Liver (tissue), 9 donors: ENCODE data around the gene PTPRB. TPM values are rescaled to one million over a fixed set of nuclear protein-coding genes. Genes with fewer than 3 reads are reported as not detected.
A peak's percentile ranks its signal among the peaks of the same experiment; 100 is the strongest.

Experiments used
- DNase-seq: peaks from one replicate; pipeline ENCODE4 v3.0.0-alpha.2; 2017; ENCODE audit warnings: low spot score
- H3K27ac ChIP-seq, 2 donors: one replicate each; pipeline ENCODE4 v1.7.0; 2013; ENCODE audit warnings: inconsistent platforms in 2 of 2, low read length in 2 of 2, control low read depth in 1 of 2, low read depth in 1 of 2, mild to moderate bottlenecking in 1 of 2
- H3K27me3 ChIP-seq, 4 donors: one replicate each; pipeline versions ENCODE4 v1.6.1 to v1.7.0; 2013; ENCODE audit warnings: low read length in 3 of 4, inconsistent platforms in 1 of 4, mild to moderate bottlenecking in 1 of 4, moderate library complexity in 1 of 4; ENCODE audit not compliant: control insufficient read depth in 4 of 4, insufficient read depth in 4 of 4
- H3K36me3 ChIP-seq, 4 donors: one replicate each; pipeline versions ENCODE4 v1.6.1 to v1.7.0; 2013; ENCODE audit warnings: low read length in 3 of 4, mild to moderate bottlenecking in 3 of 4, low read depth in 1 of 4, moderate library complexity in 1 of 4; ENCODE audit not compliant: control insufficient read depth in 4 of 4, insufficient read depth in 3 of 4
- H3K4me1 ChIP-seq, 4 donors: one replicate each; pipeline versions ENCODE4 v1.6.1 to v1.7.0; 2013; ENCODE audit warnings: low read length in 3 of 4, mild to moderate bottlenecking in 3 of 4, moderate library complexity in 1 of 4; ENCODE audit not compliant: control insufficient read depth in 4 of 4, insufficient read depth in 4 of 4
- H3K4me3 ChIP-seq, 3 donors: one replicate each; pipeline versions ENCODE4 v1.6.1 to v1.7.0; 2013; ENCODE audit warnings: low read length in 3 of 3, control low read depth in 1 of 3, low read depth in 1 of 3, mild to moderate bottlenecking in 1 of 3
- H3K9ac ChIP-seq, 2 donors: one replicate each; pipeline ENCODE4 v1.7.0; 2013; ENCODE audit warnings: low read length in 2 of 2, mild to moderate bottlenecking in 2 of 2, moderate library complexity in 2 of 2, control low read depth in 1 of 2, low read depth in 1 of 2
- H3K9me3 ChIP-seq, 4 donors: one replicate each; pipeline versions ENCODE4 v1.6.1 to v1.7.0; 2013; ENCODE audit warnings: low read length in 3 of 4; ENCODE audit not compliant: control insufficient read depth in 4 of 4
- ATF3 ChIP-seq: IDR thresholded peaks from 2 replicates; pipeline ENCODE4 v1.6.1; 2016; ENCODE audit warnings: antibody characterized with exemption
- CTCF ChIP-seq: fragments of 150-350 bp; IDR thresholded peaks from 2 replicates; pipeline ENCODE4 v1.5.1; 2017; ENCODE audit warnings: improper control_type of control experiment, low read depth, low read length; ENCODE audit not compliant: missing input control
- FOXA1 ChIP-seq: IDR thresholded peaks from 2 replicates; pipeline ENCODE4 v1.6.1; 2016; ENCODE audit warnings: antibody characterized with exemption
- FOXA2 ChIP-seq: IDR thresholded peaks from 2 replicates; pipeline ENCODE4 v1.6.1; 2016; ENCODE audit warnings: antibody characterized with exemption
- HNF4A ChIP-seq, 2 donors: conservative IDR thresholded peaks; 2 replicates each; pipeline ENCODE4 v1.6.1; 2016; ENCODE audit warnings: antibody characterized with exemption in 2 of 2, mild to moderate bottlenecking in 2 of 2
- HNF4G ChIP-seq: IDR thresholded peaks from 2 replicates; pipeline ENCODE4 v1.6.1; 2016; ENCODE audit warnings: antibody characterized with exemption
- JUND ChIP-seq, 2 donors: IDR thresholded peaks; 2 replicates each; pipeline ENCODE4 v1.6.1; 2016; ENCODE audit warnings: antibody characterized with exemption in 2 of 2
- MAX ChIP-seq: IDR thresholded peaks from 2 replicates; pipeline ENCODE4 v1.6.1; 2016; ENCODE audit warnings: antibody characterized with exemption
- NR2F2 ChIP-seq: IDR thresholded peaks from 2 replicates; pipeline ENCODE4 v1.6.1; 2016; ENCODE audit warnings: antibody characterized with exemption
- RAD21 ChIP-seq, 2 donors: IDR thresholded peaks; 2 replicates each; pipeline ENCODE4 v1.6.1; 2016; ENCODE audit warnings: antibody characterized with exemption in 2 of 2, mild to moderate bottlenecking in 2 of 2
- REST ChIP-seq: IDR thresholded peaks from 2 replicates; pipeline ENCODE4 v1.6.1; 2016; ENCODE audit warnings: antibody characterized with exemption, mild to moderate bottlenecking
- RXRA ChIP-seq, 2 donors: IDR thresholded peaks; 2 replicates each; pipeline ENCODE4 v1.6.1; 2017 to 2018; ENCODE audit warnings: antibody characterized with exemption in 2 of 2, mild to moderate bottlenecking in 1 of 2
- SP1 ChIP-seq: IDR thresholded peaks from 2 replicates; pipeline ENCODE4 v1.6.1; 2018; ENCODE audit warnings: antibody characterized with exemption, mild to moderate bottlenecking
- TAF1 ChIP-seq: conservative IDR thresholded peaks from 2 replicates; pipeline ENCODE4 v1.6.1; 2016; ENCODE audit warnings: antibody characterized with exemption, mild to moderate bottlenecking
- ZBTB33 ChIP-seq: IDR thresholded peaks from 2 replicates; pipeline ENCODE4 v1.6.1; 2016; ENCODE audit warnings: antibody characterized with exemption
- WGBS: extraction: QIAGEN DNeasy Blood & Tissue Kit; methylation state at CpG from one replicate; pipeline ENCODE4 v1.1.7; 2013; 5-methylcytosine and 5-hydroxymethylcytosine counted together
- polyA plus RNA-seq, 2 donors: library from polyadenylated mRNA; stranded (reverse) in 1 of 2; unstranded in 1 of 2; fragments of 200-250 nt in 1 of 2; fragments of >200 nt in 1 of 2; fragmentation: Nextera tagmentation in 1 of 2; extraction: Ambion mirVana in 1 of 2; gene quantifications; one replicate each; pipeline versions ENCODE4 v1.2.1 to v1.2.3, GENCODE V29; 2013 to 2015
- total RNA-seq, 2 donors: library from RNA; depleted of rRNA; stranded (reverse); fragments of >200 nt; gene quantifications; one replicate each; pipeline ENCODE4 v1.2.3, GENCODE V29; 2014
- donor health status: healthy.
- donor health status: healthy.
- donor health status: healthy.
- donor health status: healthy.
- donor health status: healthy.

The PTPRB gene
- total and polyA plus RNA-seq, 4 donors = 6.3 to 64.9 (median 8.4) TPM

GRCh38 chr12:70609203-70609602 is 28.0 kb downstream of the PTPRB start:
- Histone ChIP-seq H3K27me3 (no peaks in the 10 kb centered on the region), H3K4me1 (peaks cover 0 to 11% (median 5%) of the 10 kb centered on the region in 4 donors), H3K9me3 (no peaks in the 10 kb centered on the region), H3K27ac (no peak overlapping the region), H3K4me3 (peak overlapping the region; percentile 13 to 56 (median 50)), H3K9ac (no peak overlapping the region), H3K36me3 (no peaks in the 10 kb centered on the region)
- no peak for DNase-seq
- WGBS = 76% methylated on average over 2 of the region's 2 CpGs
- TF ChIP-seq FOXA1 = no peak
- no peak for TF ChIP-seq SP1
- TF ChIP-seq ATF3 = no peak
- TF ChIP-seq HNF4A (conservative IDR thresholded peaks at IDR 0.05) = no peak
- TF ChIP-seq REST = no peak
- no peak for TF ChIP-seq JUND (IDR thresholded peaks at IDR 0.05)

- no peak for DNase-seq
- H3K36me3 ChIP-seq = no peaks in the 10 kb centered on the region
- H3K9me3 ChIP-seq = no peaks in the 10 kb centered on the region
- peak overlapping the region in 1 of 3 donors; percentile 50 for H3K4me3 ChIP-seq
- WGBS = 74% methylated on average over 1 of the region's 1 CpG
- no peaks in the 10 kb centered on the region for H3K27me3 ChIP-seq
- peaks cover 0 to 11% (median 5%) of the 10 kb centered on the region in 4 donors for H3K4me1 ChIP-seq
- H3K9ac ChIP-seq = no peak overlapping the region
- no peak overlapping the region for H3K27ac ChIP-seq
- TF ChIP-seq TAF1 = no peak
- TF ChIP-seq FOXA2 = no peak
- TF ChIP-seq ATF3 = no peak
- no peak for TF ChIP-seq CTCF
- TF ChIP-seq ZBTB33 = no peak
- TF ChIP-seq RAD21 (IDR thresholded peaks at IDR 0.05) = no peak
- no peak for TF ChIP-seq MAX
- no peak for TF ChIP-seq NR2F2
- TF ChIP-seq RXRA (IDR thresholded peaks at IDR 0.05) = no peak
- TF ChIP-seq FOXA1 = no peak
- no peak for TF ChIP-seq HNF4G
- TF ChIP-seq JUND (IDR thresholded peaks at IDR 0.05) = no peak
These were observed 29.0 kb downstream of the PTPRB start for GRCh38 chr12:70608184-70608583.
